H1 (cell line): ENCODE data around the gene KCNG3.

Experiments
- ASH2L ChIP-seq: fragments of 200-600, 300-600 bp; sonication (generic); IDR thresholded peaks from one replicate; pipeline ENCODE4 v1.7.1; 2017; ENCODE audit warnings: low read length
- BACH1 ChIP-seq: IDR thresholded peaks from 2 replicates; pipeline ENCODE4 v1.6.1; 2012; ENCODE audit warnings: low read length, improper control_type of control experiment
- EZH2 ChIP-seq: fragments of 200-600 bp; sonication (generic); IDR thresholded peaks from 2 replicates; pipeline ENCODE4 v1.7.1; 2012; ENCODE audit warnings: low read depth, mild to moderate bottlenecking, moderate library complexity, low read length, inconsistent platforms; ENCODE audit not compliant: severe bottlenecking
- GABPA ChIP-seq: IDR thresholded peaks from 2 replicates; pipeline ENCODE4 v1.6.1; 2011; ENCODE audit warnings: mild to moderate bottlenecking, low read length, moderate library complexity, borderline replicate concordance; ENCODE audit not compliant: insufficient read depth
- POLR2A ChIP-seq, 2 experiments: IDR thresholded peaks; 1 replicate in 1 of 2; 2 replicates in 1 of 2; pipeline ENCODE4 v1.6.1; 2011; ENCODE audit warnings: low read depth in 2 of 2, low read length in 2 of 2, mild to moderate bottlenecking in 2 of 2; ENCODE audit errors: control extremely low read depth in 1 of 2
- RAD21 ChIP-seq, 2 experiments: IDR thresholded peaks in 1 of 2; conservative IDR thresholded peaks in 1 of 2; 2 replicates each; pipeline ENCODE4 v1.6.1; 2011; ENCODE audit warnings: low read depth in 2 of 2, low read length in 2 of 2, improper control_type of control experiment in 1 of 2, inconsistent platforms in 1 of 2, mild to moderate bottlenecking in 1 of 2, moderate library complexity in 1 of 2
- TF ChIP-seq, protein P1 (sequence below), 3 experiments: IDR thresholded peaks; 1 replicate in 2 of 3; 2 replicates in 1 of 3; pipeline versions ENCODE4 v1.5.1 to v1.6.1; 2011; ENCODE audit warnings: low read length in 3 of 3, mild to moderate bottlenecking in 3 of 3, inconsistent platforms in 2 of 3, low read depth in 1 of 3, moderate library complexity in 1 of 3; ENCODE audit not compliant: insufficient read depth in 1 of 3; ENCODE audit errors: control extremely low read depth in 1 of 3

DNA sequence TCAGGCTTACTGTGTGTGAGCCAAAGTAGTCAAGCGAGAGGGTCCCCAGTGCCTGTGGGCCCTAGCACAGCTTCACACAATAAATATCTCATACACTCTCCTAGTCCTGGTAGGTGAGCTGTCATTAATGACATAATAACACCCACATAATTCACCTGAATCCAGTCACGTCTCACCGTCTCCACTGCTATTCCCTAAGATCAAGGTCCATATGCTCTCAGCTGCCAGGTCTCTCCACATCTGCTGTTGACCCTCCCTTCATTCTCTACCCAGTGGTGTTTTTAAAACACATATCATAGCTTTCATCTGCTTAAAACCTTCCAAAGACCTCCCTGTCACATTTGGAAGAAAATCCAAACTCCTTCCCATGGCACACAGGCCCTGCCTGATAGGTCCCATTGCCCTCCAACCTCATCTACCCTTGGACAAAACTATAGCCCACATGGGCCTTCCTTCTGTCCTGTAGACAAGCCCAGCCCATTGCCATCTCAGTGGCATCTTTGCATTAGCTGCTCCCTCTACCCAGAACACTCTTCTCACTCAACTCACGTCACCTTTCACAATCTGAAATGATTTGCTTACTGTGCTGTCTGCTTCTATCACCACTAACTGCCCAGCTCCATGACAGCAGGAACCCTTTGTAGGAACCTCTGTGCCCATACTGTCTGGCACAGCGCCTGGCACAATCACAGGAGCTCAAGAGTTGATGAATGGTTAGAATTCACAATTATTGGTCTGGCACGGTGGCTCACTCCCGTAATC, 7.5 kb downstream of the KCNG3 start:
- TF ChIP-seq BACH1 (no peak), POLR2A (IDR thresholded peaks at IDR 0.05; ENCODE audit: control extremely low read depth in 1 of 2, low read depth in 2 of 2, low read length in 2 of 2) (no peak), ASH2L (no peak), EZH2 (no peak), RAD21 (IDR thresholded peaks at IDR 0.05 in 1 of 2, conservative IDR thresholded peaks at IDR 0.05 in 1 of 2; ENCODE audit: low read depth in 2 of 2, low read length in 2 of 2) (no peak), GABPA (no peak)
- TF ChIP-seq, protein P1, sequence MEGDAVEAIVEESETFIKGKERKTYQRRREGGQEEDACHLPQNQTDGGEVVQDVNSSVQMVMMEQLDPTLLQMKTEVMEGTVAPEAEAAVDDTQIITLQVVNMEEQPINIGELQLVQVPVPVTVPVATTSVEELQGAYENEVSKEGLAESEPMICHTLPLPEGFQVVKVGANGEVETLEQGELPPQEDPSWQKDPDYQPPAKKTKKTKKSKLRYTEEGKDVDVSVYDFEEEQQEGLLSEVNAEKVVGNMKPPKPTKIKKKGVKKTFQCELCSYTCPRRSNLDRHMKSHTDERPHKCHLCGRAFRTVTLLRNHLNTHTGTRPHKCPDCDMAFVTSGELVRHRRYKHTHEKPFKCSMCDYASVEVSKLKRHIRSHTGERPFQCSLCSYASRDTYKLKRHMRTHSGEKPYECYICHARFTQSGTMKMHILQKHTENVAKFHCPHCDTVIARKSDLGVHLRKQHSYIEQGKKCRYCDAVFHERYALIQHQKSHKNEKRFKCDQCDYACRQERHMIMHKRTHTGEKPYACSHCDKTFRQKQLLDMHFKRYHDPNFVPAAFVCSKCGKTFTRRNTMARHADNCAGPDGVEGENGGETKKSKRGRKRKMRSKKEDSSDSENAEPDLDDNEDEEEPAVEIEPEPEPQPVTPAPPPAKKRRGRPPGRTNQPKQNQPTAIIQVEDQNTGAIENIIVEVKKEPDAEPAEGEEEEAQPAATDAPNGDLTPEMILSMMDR (IDR thresholded peaks at IDR 0.05; ENCODE audit: control extremely low read depth in 1 of 3, insufficient read depth in 1 of 3, low read depth in 1 of 3, low read length in 3 of 3) = no peak
